IMR-90 (cell line): ENCODE measurements around the gene NFE2L1. TPM values are rescaled to one million over a fixed set of nuclear protein-coding genes. Genes with fewer than 3 reads are reported as not detected.

Source experiments
- ATAC-seq: fragments of 200-7000 bp; cut with Tn5 transposase; 2 replicates; pipeline ENCODE4 v1.9.1; 2020; ENCODE audit warnings: low read depth, mild to moderate bottlenecking, moderate library complexity
- BruUV-seq: library from RNA; stranded (reverse); fragments of 400-500 nt; replicated peaks from 2 replicates; lab custom pipeline; 2021; lab: Mats Ljungman, UMichigan
- CTCF ChIA-PET: fragments of 300-600 bp; formaldehyde crosslinking; extraction: SDS; loops from one replicate; lab custom pipeline; 2021; ENCODE audit warnings: antibody characterized with exemption; lab: Yijun Ruan, JAX
- POLR2A ChIA-PET: fragments of 300-600 bp; sonication (Branson Sonifier 250); formaldehyde crosslinking; loops from one replicate; lab custom pipeline; 2022; ENCODE audit warnings: antibody characterized with exemption; ENCODE audit not compliant: unreplicated experiment; lab: Charles Lee
- DNase-seq: peaks from one replicate; pipeline ENCODE4 v3.0.0; 2013
- H2AFZ ChIP-seq: replicated peaks from 2 replicates; pipeline ENCODE3; 2013; ENCODE audit warnings: low read length, mild to moderate bottlenecking; ENCODE audit not compliant: poor library complexity
- H2AK5ac ChIP-seq: 2 replicates; pipeline ENCODE4 v1.6.1; 2013; ENCODE audit warnings: low read depth, low read length, inconsistent platforms
- H2AK9ac ChIP-seq: replicated peaks from 2 replicates; pipeline ENCODE3; 2013; ENCODE audit warnings: mild to moderate bottlenecking, low read depth, low read length, moderate library complexity; ENCODE audit not compliant: poor library complexity
- H2BK120ac ChIP-seq: 2 replicates; pipeline ENCODE4 v1.6.1; 2013; ENCODE audit warnings: low read depth, low read length, inconsistent platforms
- H2BK15ac ChIP-seq: 3 replicates; pipeline ENCODE4 v1.6.1; 2013; ENCODE audit warnings: low read depth, low read length, inconsistent platforms
- H2BK20ac ChIP-seq: 2 replicates; pipeline ENCODE4 v1.6.1; 2013; ENCODE audit warnings: low read depth, mild to moderate bottlenecking, inconsistent platforms, low read length, moderate library complexity
- H2BK5ac ChIP-seq: 2 replicates; pipeline ENCODE4 v1.6.1; 2013; ENCODE audit warnings: mild to moderate bottlenecking, low read depth, low read length, inconsistent platforms; ENCODE audit not compliant: poor library complexity, severe bottlenecking
- H3K14ac ChIP-seq: replicated peaks from 2 replicates; pipeline ENCODE4 v1.6.1; 2013; ENCODE audit warnings: low read depth, low read length, inconsistent platforms
- H3K18ac ChIP-seq: 2 replicates; pipeline ENCODE4 v1.6.1; 2013; ENCODE audit warnings: low read depth, low read length, control low read depth
- H3K23ac ChIP-seq: 2 replicates; pipeline ENCODE4 v1.6.1; 2013; ENCODE audit warnings: low read depth, low read length, inconsistent platforms
- H3K27ac ChIP-seq: 2 replicates; pipeline ENCODE4 v1.5.1; 2013; ENCODE audit warnings: mild to moderate bottlenecking, control low read depth, low read length; ENCODE audit not compliant: insufficient read depth
- H3K27me3 ChIP-seq: 2 replicates; pipeline ENCODE4 v1.6.1; 2013; ENCODE audit warnings: low read length; ENCODE audit not compliant: control insufficient read depth, insufficient read depth
- H3K36me3 ChIP-seq: 2 replicates; pipeline ENCODE4 v1.6.1; 2013; ENCODE audit warnings: low read length, mixed read lengths; ENCODE audit not compliant: control insufficient read depth, insufficient read depth
- H3K4ac ChIP-seq: 2 replicates; pipeline ENCODE4 v1.6.1; 2013; ENCODE audit warnings: low read depth, low read length, inconsistent platforms
- H3K4me1 ChIP-seq: 2 replicates; pipeline ENCODE4 v1.6.1; 2013; ENCODE audit warnings: low read length, mixed read lengths; ENCODE audit not compliant: control insufficient read depth, insufficient read depth
- H3K4me2 ChIP-seq: 2 replicates; pipeline ENCODE4 v1.6.1; 2013; ENCODE audit warnings: low read depth, mild to moderate bottlenecking, control low read depth, low read length, moderate library complexity
- H3K4me3 ChIP-seq: 2 replicates; pipeline ENCODE4 v1.5.1; 2013; ENCODE audit warnings: low read depth, mild to moderate bottlenecking, control low read depth, low read length, moderate library complexity; ENCODE audit not compliant: insufficient read depth
- H3K56ac ChIP-seq: 2 replicates; pipeline ENCODE4 v1.6.1; 2013; ENCODE audit warnings: low read length, inconsistent platforms; ENCODE audit not compliant: insufficient read depth; ENCODE audit errors: extremely low read depth
- H3K79me1 ChIP-seq, 2 experiments: 2 replicates each; pipeline ENCODE4 v1.6.1; 2013; ENCODE audit warnings: low read length in 2 of 2, inconsistent platforms in 1 of 2, low read depth in 1 of 2
- H3K9ac ChIP-seq: 2 replicates; pipeline ENCODE4 v1.6.1; 2013; ENCODE audit warnings: low read depth, low read length, control low read depth
- H3K9me1 ChIP-seq: 2 replicates; pipeline ENCODE4 v1.6.1; 2013; ENCODE audit warnings: low read length, inconsistent platforms; ENCODE audit not compliant: insufficient read depth
- H3K9me3 ChIP-seq: 2 replicates; pipeline ENCODE4 v1.6.1; 2013; ENCODE audit warnings: low read length; ENCODE audit not compliant: control insufficient read depth, insufficient read depth
- H4K20me1 ChIP-seq: 2 replicates; pipeline ENCODE4 v1.6.1; 2013; ENCODE audit warnings: low read length, inconsistent platforms; ENCODE audit not compliant: insufficient read depth
- H4K5ac ChIP-seq: 2 replicates; pipeline ENCODE4 v1.6.1; 2013; ENCODE audit warnings: mild to moderate bottlenecking, low read depth, low read length, control low read depth
- H4K8ac ChIP-seq, 2 experiments: 2 replicates each; pipeline ENCODE4 v1.6.1; 2013; ENCODE audit warnings: low read depth in 2 of 2, low read length in 2 of 2, control low read depth in 1 of 2, inconsistent platforms in 1 of 2
- H4K91ac ChIP-seq: 2 replicates; pipeline ENCODE4 v1.6.1; 2013; ENCODE audit warnings: low read depth, low read length, inconsistent platforms; ENCODE audit not compliant: insufficient read depth
- CHD1 ChIP-seq: IDR thresholded peaks from 2 replicates; pipeline ENCODE4 v1.6.1; 2012; ENCODE audit warnings: low read depth, low read length, improper control_type of control experiment
- ELK1 ChIP-seq: fragments of 150-350 bp; IDR thresholded peaks from 2 replicates; pipeline ENCODE4 v1.6.1; 2016; ENCODE audit warnings: low read depth, mild to moderate bottlenecking, low read length, moderate library complexity, borderline replicate concordance
- FOS ChIP-seq: fragments of 150-350 bp; IDR thresholded peaks from 2 replicates; pipeline ENCODE4 v1.6.1; 2016; ENCODE audit warnings: low read depth, low read length
- MAFK ChIP-seq: IDR thresholded peaks from 2 replicates; pipeline ENCODE4 v1.6.1; 2012; ENCODE audit warnings: low read depth, low read length, improper control_type of control experiment
- MAZ ChIP-seq: IDR thresholded peaks from 2 replicates; pipeline ENCODE4 v1.6.1; 2012; ENCODE audit warnings: low read depth, mild to moderate bottlenecking, low read length, improper control_type of control experiment, moderate library complexity, borderline replicate concordance
- MXI1 ChIP-seq: IDR thresholded peaks from 2 replicates; pipeline ENCODE4 v1.6.1; 2012; ENCODE audit warnings: low read depth, mild to moderate bottlenecking, low read length, moderate library complexity, borderline replicate concordance
- POLR2A ChIP-seq: IDR thresholded peaks from 2 replicates; pipeline ENCODE4 v1.6.1; 2012; ENCODE audit warnings: mild to moderate bottlenecking, low read depth, low read length
- RCOR1 ChIP-seq: IDR thresholded peaks from 2 replicates; pipeline ENCODE4 v1.6.1; 2012; ENCODE audit warnings: mild to moderate bottlenecking, low read length, improper control_type of control experiment; ENCODE audit not compliant: insufficient replicate concordance
- RFX5 ChIP-seq: IDR thresholded peaks from 2 replicates; pipeline ENCODE4 v1.8.0; 2012; ENCODE audit warnings: low read depth, mild to moderate bottlenecking, low read length, moderate library complexity
- SMC3 ChIP-seq: fragments of 150-350 bp; IDR thresholded peaks from 2 replicates; pipeline ENCODE4 v1.6.1; 2016; ENCODE audit warnings: low read depth, mild to moderate bottlenecking, antibody characterized with exemption, low read length, moderate library complexity
- USF2 ChIP-seq: fragments of 150-350 bp; IDR thresholded peaks from 2 replicates; pipeline ENCODE4 v1.6.1; 2017; ENCODE audit warnings: mild to moderate bottlenecking, antibody characterized with exemption, low read length, low read depth
- WGBS, 2 experiments: methylation state at CpG; one replicate each; pipeline versions ENCODE4 v1.1.5 to v1.1.7; 2013; ENCODE audit warnings: missing lambda C conversion rate in 2 of 2; ENCODE audit not compliant: insufficient read length in 1 of 2; ENCODE audit errors: extremely low coverage in 2 of 2; 5-methylcytosine and 5-hydroxymethylcytosine counted together
- dilution Hi-C: fragments of 300-500 bp; cut with HindIII; formaldehyde crosslinking; loops from one replicate; pipeline ENCODE4 v1.14.3; 2018; ENCODE audit warnings: low sequenced_read_pairs; ENCODE audit not compliant: unreplicated experiment
- in situ Hi-C: fragments of 300-500 bp; cut with MboI; formaldehyde crosslinking; loops from 3 replicates; pipeline ENCODE4 v1.14.3; 2019; ENCODE audit warnings: low sequenced_read_pairs, inconsistent platforms, mixed read lengths
- intact Hi-C: fragments of 100-400 bp; cut with micrococcal nuclease; formaldehyde crosslinking; loops from 2 replicates; pipeline ENCODE4 v1.10.0; 2022
- polyA plus RNA-seq, 3 experiments: library from polyadenylated mRNA; depleted of rRNA; stranded (reverse); fragments of >200 nt; gene quantifications; 2 replicates each; pipeline ENCODE4 v1.2.3, GENCODE V29; 2012; ENCODE audit warnings: low replicate concordance in 1 of 3
- total RNA-seq: library from RNA; depleted of rRNA; stranded (reverse); fragments of >200 nt; gene quantifications from 2 replicates; pipeline ENCODE4 v1.2.3, GENCODE V29; 2012

NFE2L1 gene
- total and polyA plus RNA-seq, 2 of the 4 experiments (the other 2 are of a cell fraction), result 42.8 to 122 TPM

- Histone ChIP-seq H2AK5ac (0 out of 2 replicates have a peak overlapping the region, but pooled peaks have one; percentile 56), H3K79me1 (peaks cover 41 to 93% of the 10 kb centered on the region in 2 experiments), H3K9me1 (peaks cover 48% of the 10 kb centered on the region), H3K14ac (peak overlapping the region; percentile 41), H3K56ac (no peak overlapping the region; the same call in 1 of the 2 replicates), H2BK20ac (0 out of 2 replicates have a peak overlapping the region, but pooled peaks have one; percentile 11), H3K4ac (peak overlapping the region; percentile 50; the same call in 1 of the 2 replicates), H3K9me3 (no peaks in the 10 kb centered on the region), H4K5ac (no peak overlapping the region), H3K23ac (peak overlapping the region; percentile 76; the same call in 1 of the 2 replicates), H3K4me3 (no peak overlapping the region), H3K36me3 (peaks cover 56% of the 10 kb centered on the region), H4K20me1 (peaks cover 55% of the 10 kb centered on the region), H4K8ac (no peak overlapping the region; a peak in 1 of 4 replicates), H3K9ac (peak overlapping the region; percentile 43), H3K27ac (no peak overlapping the region; the same call in 1 of the 2 replicates), H3K18ac (no peak overlapping the region), H3K27me3 (no peaks in the 10 kb centered on the region), H2BK15ac (no peak overlapping the region), H2AFZ (no peak overlapping the region), H2AK9ac (peak overlapping the region; percentile 3), H3K4me2 (peak overlapping the region; percentile 25; the same call in 1 of the 2 replicates), H2BK5ac (no peak overlapping the region), H2BK120ac (no peak overlapping the region), H3K4me1 (peaks cover 49% of the 10 kb centered on the region), H4K91ac (peak overlapping the region; percentile 23; the same call in 1 of the 2 replicates)
- BruUV-seq, result no TSS peak
- no peak for TF ChIP-seq USF2
- no peak for TF ChIP-seq CHD1
- TF ChIP-seq ELK1, result no peak
- no peak for TF ChIP-seq MXI1
- TF ChIP-seq SMC3, result no peak
- TF ChIP-seq POLR2A, result no peak
- TF ChIP-seq FOS, result no peak
- no peak for TF ChIP-seq RFX5
- no peak for TF ChIP-seq MAZ
- TF ChIP-seq RCOR1, result no peak
- TF ChIP-seq MAFK, result no peak
- dilution Hi-C loops, result no loop called here
- intact Hi-C loops, result no loop called here
- ChIA-PET POLR2A (interaction anchor here (0.5 to 0.6 kb wide), 2 partner anchors 24 to 364 kb away, joined by 4 read pairs; no protein-coding TSS in a partner anchor), CTCF (no interaction called here)
- in situ Hi-C loops, result no loop called here
- no peak for ATAC-seq
- DNase-seq, result peak; percentile 40
- no CpG with 5 or more reads among the region's 5 CpGs for WGBS, 2 experiments
These were observed 5.0 kb downstream of the NFE2L1 start for GRCh38 chr17:48052956-48053757.
